Measurements from ENCODE around the gene SPCS2. TPM values are rescaled to one million over a fixed set of nuclear protein-coding genes. Genes with fewer than 3 reads are reported as not detected.

Gene SPCS2
- total and polyA plus RNA-seq, 7 donors: 51.1 to 132 (median 78.9) TPM

- Histone ChIP-seq H3K4me1 (no peaks in the 10 kb centered on the region), H3K27me3 (ENCODE audit: insufficient read depth in 3 of 3, low read length in 2 of 3) (no peaks in the 10 kb centered on the region), H3K9me3 (no peaks in the 10 kb centered on the region), H3K27ac (no peak overlapping the region), H3K4me3 (no peak overlapping the region), H3K36me3 (ENCODE audit: insufficient read depth in 1 of 2, low read depth in 1 of 2) (peaks cover 3 to 87% of the 10 kb centered on the region in 2 donors)
- ATAC-seq (no peak), DNase-seq (no peak)
- intact Hi-C loops (cut with DNase I): no loop called here
- WGBS, 3 donors: 83 to 89% (median 83%) methylated on average over 1 of the region's 1 CpG
- no peak for TF ChIP-seq CTCF (IDR thresholded peaks at IDR 0.05)
These were observed 21.9 kb downstream of the SPCS2 start for GRCh38 chr11:74970852-74971395.

- Histone ChIP-seq H3K4me1 (no peaks in the 10 kb centered on the region), H3K4me3 (no peak overlapping the region), H3K27ac (no peak overlapping the region), H3K36me3 (ENCODE audit: insufficient read depth in 1 of 2, low read depth in 1 of 2) (peaks cover 3 to 87% of the 10 kb centered on the region in 2 donors), H3K9me3 (no peaks in the 10 kb centered on the region), H3K27me3 (ENCODE audit: insufficient read depth in 3 of 3, low read length in 2 of 3) (no peaks in the 10 kb centered on the region)
- ATAC-seq: no peak
- no peak for TF ChIP-seq CTCF (IDR thresholded peaks at IDR 0.05)
- no peak for DNase-seq
- 65 to 77% (median 73%) methylated on average over 6 of the region's 6 CpGs for WGBS, 3 donors
- intact Hi-C loops (cut with DNase I): no loop called here
These were observed 22.4 kb downstream of the SPCS2 start for GRCh38 chr11:74971424-74971823.

- H3K27me3 ChIP-seq (ENCODE audit: insufficient read depth in 3 of 3, low read length in 2 of 3): no peaks in the 10 kb centered on the region
- ATAC-seq (no peak), DNase-seq (no peak)
- H3K36me3 ChIP-seq (ENCODE audit: insufficient read depth in 1 of 2, low read depth in 1 of 2): peaks cover 3 to 62% of the 10 kb centered on the region in 2 donors
- no peak overlapping the region for H3K4me3 ChIP-seq
- no peaks in the 10 kb centered on the region for H3K9me3 ChIP-seq
- H3K4me1 ChIP-seq: peaks cover under 1% of the 10 kb centered on the region
- intact Hi-C loops (cut with DNase I): no loop called here
- WGBS, 3 donors: 89 to 92% (median 91%) methylated on average over 4 of the region's 4 CpGs
- TF ChIP-seq CTCF (IDR thresholded peaks at IDR 0.05): no peak
- H3K27ac ChIP-seq: no peak overlapping the region
These were observed 29.0 kb downstream of the SPCS2 start for GRCh38 chr11:74978041-74978440.

- Histone ChIP-seq H3K9me3 (no peaks in the 10 kb centered on the region), H3K27ac (no peak overlapping the region), H3K27me3 (ENCODE audit: insufficient read depth in 3 of 3, low read length in 2 of 3) (no peaks in the 10 kb centered on the region), H3K4me3 (no peak overlapping the region), H3K36me3 (ENCODE audit: insufficient read depth in 1 of 2, low read depth in 1 of 2) (peaks cover 0 to 37% of the 10 kb centered on the region in 2 donors), H3K4me1 (peaks cover 8% of the 10 kb centered on the region)
- WGBS, 3 donors: 85 to 97% (median 89%) methylated on average over 2 of the region's 2 CpGs
- intact Hi-C loops (cut with DNase I): no loop called here
- DNase-seq (no peak), ATAC-seq (no peak)
- no peak for TF ChIP-seq CTCF (IDR thresholded peaks at IDR 0.05)
These were observed 31.6 kb downstream of the SPCS2 start for GRCh38 chr11:74980634-74981033.

- 94 to 96% (median 96%) methylated on average over 1 of the region's 1 CpG for WGBS, 3 donors
- DNase-seq (no peak), ATAC-seq (no peak)
- Histone ChIP-seq H3K4me3 (no peak overlapping the region), H3K36me3 (ENCODE audit: insufficient read depth in 1 of 2, low read depth in 1 of 2) (peaks cover 0 to 26% of the 10 kb centered on the region in 2 donors), H3K4me1 (peaks cover 8% of the 10 kb centered on the region), H3K27ac (no peak overlapping the region), H3K9me3 (no peaks in the 10 kb centered on the region), H3K27me3 (ENCODE audit: insufficient read depth in 3 of 3, low read length in 2 of 3) (no peaks in the 10 kb centered on the region)
- no peak for TF ChIP-seq CTCF (IDR thresholded peaks at IDR 0.05)
- intact Hi-C loops (cut with DNase I): no loop called here
These were observed 32.8 kb downstream of the SPCS2 start for GRCh38 chr11:74981888-74982287.

Measured in psoas muscle (tissue), 8 donors.